Measurements from ENCODE around the gene TRIM33. TPM values are rescaled to one million over a fixed set of nuclear protein-coding genes. Genes with fewer than 3 reads are reported as not detected.

The TRIM33 gene
- polyA plus RNA-seq, 1 of the 3 experiments (the other 2 are of a cell fraction), result 6.3 TPM

DNA sequence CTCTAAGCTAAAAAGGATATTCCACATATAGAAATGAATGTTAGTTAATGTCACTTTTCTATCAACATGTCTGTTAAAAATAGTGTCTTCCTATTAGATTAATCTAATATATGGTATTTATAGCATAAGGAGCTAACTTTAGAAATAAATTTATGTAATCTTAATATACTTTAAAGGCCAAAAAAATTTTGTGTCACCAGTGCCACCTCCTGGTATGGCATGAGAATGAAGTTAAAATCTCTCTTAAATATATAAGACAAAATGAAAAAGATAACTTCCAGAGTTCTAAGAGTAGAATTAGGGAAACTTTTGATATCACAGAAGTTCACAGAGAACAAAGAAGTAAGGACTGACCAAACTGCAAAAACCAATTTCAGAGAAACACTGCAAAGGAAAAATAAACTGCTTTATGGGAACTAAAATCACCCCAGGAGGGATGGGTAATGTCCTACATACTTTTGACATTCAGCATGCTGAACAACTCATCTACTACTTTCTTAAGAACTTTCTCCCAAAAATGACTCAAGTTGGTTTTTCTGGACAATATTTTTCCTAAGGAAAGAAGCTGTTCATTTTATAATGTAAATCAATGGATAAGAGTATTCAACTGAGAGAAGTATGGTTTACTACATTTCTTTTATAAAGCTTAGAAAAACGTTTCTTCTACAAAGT, 82.8 kb downstream of the TRIM33 start:
- Histone ChIP-seq H3K4me3 (ENCODE audit: low read depth in 2 of 2, low read length in 1 of 2) (no peak overlapping the region), H3K9me3 (no peaks in the 10 kb centered on the region), H3K36me3 (replicated peaks in 1 of 2; ENCODE audit: control insufficient read depth in 1 of 2, insufficient read depth in 2 of 2, low read length in 1 of 2) (peaks cover 55 to 63% of the 10 kb centered on the region in 2 experiments), H3F3A (replicated peaks; ENCODE audit: insufficient read depth) (peaks cover 13% of the 10 kb centered on the region), H3K27ac (ENCODE audit: low read depth in 2 of 2, low read length in 1 of 2) (no peak overlapping the region), H3K9me2 (no peaks in the 10 kb centered on the region), H3K4me1 (ENCODE audit: control insufficient read depth in 1 of 2, insufficient read depth in 2 of 2, low read depth in 1 of 2, low read length in 1 of 2) (peaks cover 0 to 9% of the 10 kb centered on the region in 2 experiments; a peak in 1 of 4 replicates), H3K4me2 (no peak overlapping the region), H4K20me1 (ENCODE audit: insufficient read depth) (no peaks in the 10 kb centered on the region), H2AFZ (ENCODE audit: low read depth) (no peak overlapping the region), H3K79me2 (ENCODE audit: insufficient read depth) (no peaks in the 10 kb centered on the region), H3K27me3 (ENCODE audit: insufficient read depth) (no peaks in the 10 kb centered on the region), H3K9ac (no peak overlapping the region)
- POLR2A ChIA-PET, result no interaction called here
- TF ChIP-seq CHD2 (IDR thresholded peaks at IDR 0.05; ENCODE audit: low read length, partially characterized antibody), result no peak
- TF ChIP-seq, protein P1, sequence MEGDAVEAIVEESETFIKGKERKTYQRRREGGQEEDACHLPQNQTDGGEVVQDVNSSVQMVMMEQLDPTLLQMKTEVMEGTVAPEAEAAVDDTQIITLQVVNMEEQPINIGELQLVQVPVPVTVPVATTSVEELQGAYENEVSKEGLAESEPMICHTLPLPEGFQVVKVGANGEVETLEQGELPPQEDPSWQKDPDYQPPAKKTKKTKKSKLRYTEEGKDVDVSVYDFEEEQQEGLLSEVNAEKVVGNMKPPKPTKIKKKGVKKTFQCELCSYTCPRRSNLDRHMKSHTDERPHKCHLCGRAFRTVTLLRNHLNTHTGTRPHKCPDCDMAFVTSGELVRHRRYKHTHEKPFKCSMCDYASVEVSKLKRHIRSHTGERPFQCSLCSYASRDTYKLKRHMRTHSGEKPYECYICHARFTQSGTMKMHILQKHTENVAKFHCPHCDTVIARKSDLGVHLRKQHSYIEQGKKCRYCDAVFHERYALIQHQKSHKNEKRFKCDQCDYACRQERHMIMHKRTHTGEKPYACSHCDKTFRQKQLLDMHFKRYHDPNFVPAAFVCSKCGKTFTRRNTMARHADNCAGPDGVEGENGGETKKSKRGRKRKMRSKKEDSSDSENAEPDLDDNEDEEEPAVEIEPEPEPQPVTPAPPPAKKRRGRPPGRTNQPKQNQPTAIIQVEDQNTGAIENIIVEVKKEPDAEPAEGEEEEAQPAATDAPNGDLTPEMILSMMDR (IDR thresholded peaks at IDR 0.05), result peak; percentile 74
- peak; percentile 30; the same call in 1 of the 2 replicates for TF ChIP-seq RAD21 (IDR thresholded peaks at IDR 0.05; ENCODE audit: low read length)
- DNase-seq, result no peak
- WGBS (ENCODE audit: low lambda C conversion rate), result 67% methylated on average over 1 of the region's 1 CpG
- CTCF ChIA-PET, result interaction anchor here (0.7 to 2.1 kb wide), 19 partner anchors 9 to 275 kb away, joined by 3 to 21 read pairs (median 5); partner anchors contain the start of gene SYT6

DNA sequence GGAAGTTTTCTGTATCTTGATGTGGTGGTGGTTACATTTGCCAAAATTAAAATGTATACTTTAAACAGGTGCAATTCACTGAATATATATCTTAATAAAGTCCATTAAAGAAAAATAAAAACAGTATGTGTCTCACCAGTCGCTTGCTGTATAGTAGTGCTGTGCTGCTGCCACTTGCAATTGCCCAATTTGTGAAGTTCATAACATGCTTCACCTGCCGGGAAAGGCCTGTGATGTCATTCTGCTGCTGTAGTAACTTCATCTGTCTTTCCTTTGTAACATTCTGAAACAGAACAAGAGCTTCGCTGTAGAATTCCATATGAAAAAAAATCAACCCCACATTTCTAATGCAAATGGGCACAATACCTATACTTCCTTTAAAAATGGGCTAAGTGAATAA, 83.4 kb downstream of the TRIM33 start:
- Histone ChIP-seq H3K27ac (ENCODE audit: low read depth in 2 of 2, low read length in 1 of 2) (no peak overlapping the region), H3K9ac (no peak overlapping the region), H3K79me2 (ENCODE audit: insufficient read depth) (no peaks in the 10 kb centered on the region), H3F3A (replicated peaks; ENCODE audit: insufficient read depth) (peaks cover 13% of the 10 kb centered on the region), H2AFZ (ENCODE audit: low read depth) (no peak overlapping the region), H3K36me3 (replicated peaks in 1 of 2; ENCODE audit: control insufficient read depth in 1 of 2, insufficient read depth in 2 of 2, low read length in 1 of 2) (peaks cover 58 to 65% of the 10 kb centered on the region in 2 experiments), H3K9me2 (no peaks in the 10 kb centered on the region), H3K9me3 (no peaks in the 10 kb centered on the region), H3K4me3 (ENCODE audit: low read depth in 2 of 2, low read length in 1 of 2) (no peak overlapping the region), H3K4me2 (no peak overlapping the region), H3K4me1 (ENCODE audit: control insufficient read depth in 1 of 2, insufficient read depth in 2 of 2, low read depth in 1 of 2, low read length in 1 of 2) (peaks cover 0 to 9% of the 10 kb centered on the region in 2 experiments; a peak in 1 of 4 replicates), H3K27me3 (ENCODE audit: insufficient read depth) (no peaks in the 10 kb centered on the region), H4K20me1 (ENCODE audit: insufficient read depth) (no peaks in the 10 kb centered on the region)
- POLR2A ChIA-PET, result no interaction called here
- CTCF ChIA-PET, result interaction anchor here (0.7 to 2.1 kb wide), 14 partner anchors 8 to 81 kb away, joined by 3 to 21 read pairs (median 5); no protein-coding TSS in a partner anchor
- TF ChIP-seq EZH2phosphoT487 (IDR thresholded peaks at IDR 0.05; ENCODE audit: borderline replicate concordance, low read depth) (no peak), MXI1 (IDR thresholded peaks at IDR 0.05; ENCODE audit: low read depth, low read length) (no peak), TCF12 (IDR thresholded peaks at IDR 0.05) (no peak), TAF1 (IDR thresholded peaks at IDR 0.05; ENCODE audit: borderline replicate concordance, low read depth, low read length) (no peak), RAD21 (IDR thresholded peaks at IDR 0.05; ENCODE audit: low read length) (no peak)
- DNase-seq, result no peak
- WGBS (ENCODE audit: low lambda C conversion rate), result 88% methylated on average over 3 of the region's 3 CpGs

DNA sequence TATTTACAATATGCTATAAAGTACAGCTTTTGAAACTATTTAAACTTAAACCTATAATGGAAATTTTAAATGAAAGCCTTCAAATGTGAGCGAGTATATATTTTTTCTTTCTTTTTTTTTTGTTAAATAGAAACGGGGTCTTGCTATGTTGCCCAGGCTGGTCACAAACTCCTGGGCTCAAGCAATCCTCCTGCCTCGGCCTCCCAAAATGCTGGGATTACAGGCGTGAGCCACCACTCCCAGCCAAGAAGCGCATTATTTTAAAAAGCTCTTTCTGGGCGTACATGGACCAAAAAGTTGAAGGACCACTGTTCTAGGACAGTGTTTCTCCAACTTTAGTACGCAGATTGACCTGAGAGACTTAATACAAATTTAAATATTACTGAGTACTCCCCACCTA, 87.5 kb downstream of the TRIM33 start:
- no peaks in the 10 kb centered on the region for H3K9me3 ChIP-seq
- no peak overlapping the region for H3K9ac ChIP-seq
- no peak overlapping the region for H3K4me3 ChIP-seq (ENCODE audit: low read depth in 2 of 2, low read length in 1 of 2)
- no peak overlapping the region for H3K27ac ChIP-seq (ENCODE audit: low read depth in 2 of 2, low read length in 1 of 2)
- H3K4me1 ChIP-seq (ENCODE audit: control insufficient read depth in 1 of 2, insufficient read depth in 2 of 2, low read depth in 1 of 2, low read length in 1 of 2), result no peaks in the 10 kb centered on the region
- POLR2A ChIA-PET, result no interaction called here
- no peaks in the 10 kb centered on the region for H3K79me2 ChIP-seq (ENCODE audit: insufficient read depth)
- H3K27me3 ChIP-seq (ENCODE audit: insufficient read depth), result no peaks in the 10 kb centered on the region
- CTCF ChIA-PET, result interaction anchor here (1.2 to 1.4 kb wide), 2 partner anchors 17 to 77 kb away, joined by 3 to 4 read pairs; no protein-coding TSS in a partner anchor
- H2AFZ ChIP-seq (ENCODE audit: low read depth), result no peak overlapping the region
- DNase-seq, result no peak
- H3F3A ChIP-seq (replicated peaks; ENCODE audit: insufficient read depth), result peaks cover 2% of the 10 kb centered on the region
- no peaks in the 10 kb centered on the region for H3K9me2 ChIP-seq
- no peaks in the 10 kb centered on the region for H4K20me1 ChIP-seq (ENCODE audit: insufficient read depth)
- WGBS (ENCODE audit: low lambda C conversion rate), result 98% methylated on average over 7 of the region's 7 CpGs
- H3K4me2 ChIP-seq, result no peak overlapping the region
- peaks cover 82 to 83% of the 10 kb centered on the region in 2 experiments for H3K36me3 ChIP-seq (replicated peaks in 1 of 2; ENCODE audit: control insufficient read depth in 1 of 2, insufficient read depth in 2 of 2, low read length in 1 of 2)
- TF ChIP-seq SMC3 (IDR thresholded peaks at IDR 0.05; ENCODE audit: low read depth, low read length) (no peak), FOXM1 (IDR thresholded peaks at IDR 0.05; ENCODE audit: low read depth) (no peak), RFX5 (IDR thresholded peaks at IDR 0.05; ENCODE audit: low read length) (no peak), EZH2phosphoT487 (IDR thresholded peaks at IDR 0.05; ENCODE audit: borderline replicate concordance, low read depth) (no peak), EP300 (IDR thresholded peaks at IDR 0.05; ENCODE audit: borderline replicate concordance in 1 of 2, low read depth in 1 of 2, low read length in 1 of 2) (no peak), POLR2AphosphoS5 (IDR thresholded peaks at IDR 0.05; ENCODE audit: low read depth, low read length) (no peak), GATA2 (CRISPR knock-in tag; IDR thresholded peaks at IDR 0.05) (no peak)
- TF ChIP-seq, protein P2, sequence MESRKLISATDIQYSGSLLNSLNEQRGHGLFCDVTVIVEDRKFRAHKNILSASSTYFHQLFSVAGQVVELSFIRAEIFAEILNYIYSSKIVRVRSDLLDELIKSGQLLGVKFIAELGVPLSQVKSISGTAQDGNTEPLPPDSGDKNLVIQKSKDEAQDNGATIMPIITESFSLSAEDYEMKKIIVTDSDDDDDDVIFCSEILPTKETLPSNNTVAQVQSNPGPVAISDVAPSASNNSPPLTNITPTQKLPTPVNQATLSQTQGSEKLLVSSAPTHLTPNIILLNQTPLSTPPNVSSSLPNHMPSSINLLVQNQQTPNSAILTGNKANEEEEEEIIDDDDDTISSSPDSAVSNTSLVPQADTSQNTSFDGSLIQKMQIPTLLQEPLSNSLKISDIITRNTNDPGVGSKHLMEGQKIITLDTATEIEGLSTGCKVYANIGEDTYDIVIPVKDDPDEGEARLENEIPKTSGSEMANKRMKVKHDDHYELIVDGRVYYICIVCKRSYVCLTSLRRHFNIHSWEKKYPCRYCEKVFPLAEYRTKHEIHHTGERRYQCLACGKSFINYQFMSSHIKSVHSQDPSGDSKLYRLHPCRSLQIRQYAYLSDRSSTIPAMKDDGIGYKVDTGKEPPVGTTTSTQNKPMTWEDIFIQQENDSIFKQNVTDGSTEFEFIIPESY (IDR thresholded peaks at IDR 0.05; ENCODE audit: borderline replicate concordance, low read depth), result no peak
- TF ChIP-seq, protein P1 (IDR thresholded peaks at IDR 0.05), result no peak
